Panc1 (cell line): ENCODE data around the gene LHPP. TPM values are rescaled to one million over a fixed set of nuclear protein-coding genes. Genes with fewer than 3 reads are reported as not detected.

Source experiments
- ATAC-seq: fragments of 200-7000 bp; cut with Tn5 transposase; 2 replicates; pipeline ENCODE4 v1.9.1; 2020; ENCODE audit warnings: mild to moderate bottlenecking, moderate library complexity
- BruUV-seq: library from RNA; stranded (reverse); fragments of 400-500 nt; replicated peaks from 2 replicates; lab custom pipeline; 2021; lab: Mats Ljungman, UMichigan
- CTCF ChIA-PET: fragments of 300-600 bp; sonication (Branson Sonifier 250); formaldehyde crosslinking; loops from one replicate; lab custom pipeline; 2022; ENCODE audit warnings: antibody characterized with exemption; lab: Charles Lee
- POLR2A ChIA-PET: fragments of 300-600 bp; sonication (Branson Sonifier 250); formaldehyde crosslinking; loops from one replicate; lab custom pipeline; 2022; ENCODE audit warnings: antibody characterized with exemption; lab: Charles Lee
- DNase-seq: peaks from one replicate; pipeline ENCODE4 v3.0.0-alpha.2; 2010; ENCODE audit warnings: low read depth, low spot score
- H3K27ac ChIP-seq: 2 replicates; pipeline ENCODE4 v1.5.1; 2011; ENCODE audit warnings: mild to moderate bottlenecking, low read length, inconsistent platforms
- H3K27me3 ChIP-seq: fragments of 200-500 bp; sonication (Bioruptor generic); 2 replicates; pipeline ENCODE4 v1.6.0; 2014; ENCODE audit warnings: low read length, inconsistent platforms; ENCODE audit not compliant: control insufficient read depth, insufficient read depth
- H3K36me3 ChIP-seq: fragments of 200-500 bp; sonication (Bioruptor generic); 2 replicates; pipeline ENCODE4 v1.5.1; 2014; ENCODE audit warnings: inconsistent platforms, mild to moderate bottlenecking, low read length, moderate library complexity; ENCODE audit not compliant: control insufficient read depth, insufficient read depth
- H3K4me1 ChIP-seq: 2 replicates; pipeline ENCODE4 v1.5.1; 2011; ENCODE audit warnings: inconsistent platforms, mild to moderate bottlenecking, low read length, moderate library complexity; ENCODE audit not compliant: control insufficient read depth, insufficient read depth
- H3K4me3 ChIP-seq, 2 experiments: 2 replicates each; pipeline ENCODE4 v1.5.1; 2011 to 2012; ENCODE audit warnings: low read depth in 2 of 2, low read length in 2 of 2, mild to moderate bottlenecking in 2 of 2, inconsistent platforms in 1 of 2, moderate library complexity in 1 of 2
- H3K9me3 ChIP-seq: fragments of 200-500 bp; sonication (Bioruptor generic); 2 replicates; pipeline ENCODE4 v1.5.1; 2014; ENCODE audit warnings: low read depth, mild to moderate bottlenecking, inconsistent platforms, low read length, moderate library complexity; ENCODE audit not compliant: control insufficient read depth, insufficient read depth
- CTCF ChIP-seq: fragments of 450-650 bp; IDR thresholded peaks from 2 replicates; pipeline ENCODE4 v1.5.1; 2017; ENCODE audit warnings: mild to moderate bottlenecking
- POLR2AphosphoS5 ChIP-seq: IDR thresholded peaks from 2 replicates; pipeline ENCODE4 v1.6.1; 2012; ENCODE audit warnings: mild to moderate bottlenecking, low read depth, low read length, moderate library complexity
- REST ChIP-seq, 2 experiments: IDR thresholded peaks; 2 replicates each; pipeline ENCODE4 v1.6.1; 2011 to 2012; ENCODE audit warnings: low read depth in 2 of 2, control low read depth in 1 of 2, low read length in 1 of 2, mild to moderate bottlenecking in 1 of 2, moderate library complexity in 1 of 2; ENCODE audit not compliant: insufficient read depth in 1 of 2
- SIN3A ChIP-seq: IDR thresholded peaks from 2 replicates; pipeline ENCODE4 v1.6.1; 2012; ENCODE audit warnings: low read depth, mild to moderate bottlenecking, low read length, moderate library complexity, borderline replicate concordance; ENCODE audit not compliant: insufficient read depth
- TCF7L2 ChIP-seq: IDR thresholded peaks from 2 replicates; pipeline ENCODE4 v1.6.1; 2011; ENCODE audit warnings: mild to moderate bottlenecking, low read depth, low read length, inconsistent platforms
- in situ Hi-C: cut with HindIII; loops from 2 replicates; pipeline ENCODE4 v1.10.0; 2016; ENCODE audit warnings: low sequenced_read_pairs, low pct_unique_long_range_greater_than_20kb
- intact Hi-C: fragments of 100-400 bp; cut with micrococcal nuclease; formaldehyde crosslinking; loops from one replicate; pipeline ENCODE4 v1.10.0; 2022; ENCODE audit not compliant: unreplicated experiment
- total RNA-seq: library from RNA; stranded (reverse); gene quantifications from one replicate; pipeline ENCODE4 v1.2.1, GENCODE V29; 2021; ENCODE audit not compliant: unreplicated experiment

Gene LHPP
- total RNA-seq, 1 experiment from 2014 or later = 15.0 TPM

DNA sequence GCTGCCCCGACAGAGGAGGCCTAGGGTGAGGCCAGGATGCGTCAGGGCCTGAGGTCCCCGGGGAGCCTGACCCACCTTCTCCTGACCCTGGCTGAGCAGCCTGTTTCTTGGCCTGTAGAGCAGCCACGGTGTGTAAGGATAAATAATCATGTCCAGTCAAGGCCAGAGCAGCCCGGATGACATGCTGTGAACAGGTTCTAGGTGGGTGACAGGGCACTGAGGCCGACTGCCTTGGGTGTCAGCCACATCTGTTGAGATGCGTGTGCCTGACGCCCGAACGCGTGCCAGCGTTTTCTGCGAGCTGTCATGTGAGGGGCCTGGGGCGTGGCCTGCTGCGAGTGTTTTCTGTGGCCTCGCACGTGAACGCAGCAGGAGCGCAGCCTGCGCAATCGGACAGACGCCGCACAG is 164.2 kb downstream of the LHPP start:
- H3K4me1 ChIP-seq = peaks cover 5% of the 10 kb centered on the region
- no peak overlapping the region for H3K27ac ChIP-seq
- no peaks in the 10 kb centered on the region for H3K36me3 ChIP-seq
- no peak overlapping the region for H3K4me3 ChIP-seq
- no peak for TF ChIP-seq POLR2AphosphoS5
- no peak for TF ChIP-seq TCF7L2
- no peak for TF ChIP-seq SIN3A
- TF ChIP-seq CTCF = no peak
- TF ChIP-seq REST (IDR thresholded peaks at IDR 0.05; ENCODE audit: insufficient read depth in 1 of 2, low read depth in 2 of 2, low read length in 1 of 2) = no peak
- in situ Hi-C loops (no loop called here), intact Hi-C loops (no loop called here)
- ChIA-PET POLR2A (no interaction called here), CTCF (no interaction called here)
- no peaks in the 10 kb centered on the region for H3K27me3 ChIP-seq
- DNase-seq (no peak), ATAC-seq (peak; percentile 16; the same call in 1 of the 2 replicates)
- BruUV-seq = no TSS peak
- H3K9me3 ChIP-seq = no peaks in the 10 kb centered on the region

DNA sequence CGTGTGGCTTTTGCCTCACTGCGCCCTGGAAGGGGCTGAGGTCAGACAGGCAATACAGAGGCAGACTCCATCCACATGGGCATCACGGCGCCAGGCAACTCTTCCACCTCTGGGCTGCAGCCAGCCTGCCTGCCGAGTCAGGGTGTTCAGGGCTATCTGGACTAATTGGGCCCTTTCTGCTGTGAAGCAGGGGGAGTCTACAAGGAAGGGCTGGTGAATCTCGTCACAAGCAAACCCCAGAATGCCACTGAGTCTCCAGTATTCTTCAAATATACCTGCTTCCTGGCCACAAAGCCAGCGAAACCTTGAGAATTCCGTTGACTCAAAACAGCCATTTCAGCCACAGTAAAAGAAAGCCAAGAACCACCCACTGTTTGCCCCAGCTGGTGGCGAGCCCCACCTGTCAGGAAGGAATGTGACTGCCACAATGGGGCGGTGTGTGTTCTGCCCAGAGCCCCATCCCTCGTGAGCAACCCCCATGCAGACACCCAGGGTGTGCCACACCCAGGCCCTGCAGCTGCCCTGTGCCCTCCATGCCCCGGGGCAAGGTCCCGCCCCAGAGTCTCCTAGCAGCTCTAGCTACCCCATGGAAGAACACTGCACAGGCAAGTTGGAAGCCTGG is 165.2 kb downstream of the LHPP start:
- H3K36me3 ChIP-seq = no peaks in the 10 kb centered on the region
- TF ChIP-seq REST (IDR thresholded peaks at IDR 0.05; ENCODE audit: insufficient read depth in 1 of 2, low read depth in 2 of 2, low read length in 1 of 2) (no peak), CTCF (no peak), POLR2AphosphoS5 (no peak), SIN3A (no peak), TCF7L2 (no peak)
- CTCF ChIA-PET = no interaction called here
- DNase-seq = no peak
- in situ Hi-C loops (no loop called here), intact Hi-C loops (no loop called here)
- H3K27ac ChIP-seq = no peak overlapping the region
- no peaks in the 10 kb centered on the region for H3K27me3 ChIP-seq
- ATAC-seq = no peak
- no peaks in the 10 kb centered on the region for H3K9me3 ChIP-seq
- H3K4me1 ChIP-seq = peaks cover 5% of the 10 kb centered on the region
- POLR2A ChIA-PET = no interaction called here
- BruUV-seq = no TSS peak
- H3K4me3 ChIP-seq = no peak overlapping the region
